GM21526 (cell line): ENCODE data around the gene PARP14.

Source experiments
- ATAC-seq: cut with Tn5 transposase; IDR thresholded peaks from one replicate; pipeline ENCODE4 v1.9.1; 2021; ENCODE audit warnings: moderate library complexity; ENCODE audit not compliant: unreplicated experiment, low FRiP score

The PARP14 gene

GRCh38 chr3:122767540-122768372 lies 87.1 kb downstream of the PARP14 start:
- no peak for ATAC-seq

GRCh38 chr3:122770521-122771202 lies 90.0 kb downstream of the PARP14 start:
- no peak for ATAC-seq

GRCh38 chr3:122772827-122773226 lies 92.2 kb downstream of the PARP14 start:
- no peak for ATAC-seq

GRCh38 chr3:122773944-122774509 lies 93.4 kb downstream of the PARP14 start:
- ATAC-seq: no peak

GRCh38 chr3:122774564-122774963 lies 93.9 kb downstream of the PARP14 start:
- ATAC-seq: no peak

GRCh38 chr3:122776675-122777468 lies 96.2 kb downstream of the PARP14 start:
- ATAC-seq: no peak

GRCh38 chr3:122777563-122777962 lies 96.9 kb downstream of the PARP14 start:
- no peak for ATAC-seq
